Karpas-422 (cell line): ENCODE results near the gene PTTG1IP. TPM values are rescaled to one million over a fixed set of nuclear protein-coding genes. Genes with fewer than 3 reads are reported as not detected.
A peak's percentile ranks its signal among the peaks of the same experiment; 100 is the strongest.
"Not testable (repeated sequence)": the region's sequence is repeated elsewhere in the genome, so short reads cannot be mapped to it uniquely, and the experiment has no call there.

Experiments
- DNase-seq: peaks from one replicate; pipeline ENCODE4 v3.0.0-alpha.2; 2015
- H2AFZ ChIP-seq: fragments of 200-600 bp; sonication (generic); 2 replicates; pipeline ENCODE4 v1.6.1; 2014; ENCODE audit warnings: antibody characterized with exemption, low read length, mixed read lengths
- H3K27ac ChIP-seq: fragments of 200-600 bp; sonication (generic); 2 replicates; pipeline ENCODE4 v1.5.1; 2014; ENCODE audit warnings: mild to moderate bottlenecking, low read length, moderate library complexity
- H3K27me3 ChIP-seq: fragments of 200-600 bp; sonication (generic); 2 replicates; pipeline ENCODE4 v1.6.1; 2014; ENCODE audit warnings: low read length, mixed read lengths
- H3K36me3 ChIP-seq: fragments of 200-600 bp; sonication (generic); 2 replicates; pipeline ENCODE4 v1.6.1; 2014; ENCODE audit warnings: low read length, mixed read lengths; ENCODE audit not compliant: insufficient read depth
- H3K4me1 ChIP-seq: fragments of 200-600 bp; sonication (generic); 2 replicates; pipeline ENCODE4 v1.6.1; 2014; ENCODE audit warnings: mild to moderate bottlenecking, low read length, mixed read lengths
- H3K4me2 ChIP-seq: fragments of 200-600 bp; sonication (generic); 2 replicates; pipeline ENCODE4 v1.6.1; 2014; ENCODE audit warnings: low read length, low read depth, mild to moderate bottlenecking; ENCODE audit not compliant: poor library complexity, severe bottlenecking
- H3K4me3 ChIP-seq: fragments of 200-600 bp; sonication (generic); 2 replicates; pipeline ENCODE4 v1.5.1; 2014; ENCODE audit warnings: mild to moderate bottlenecking, antibody characterized with exemption, low read length, mixed read lengths
- H3K79me2 ChIP-seq: fragments of 200-600 bp; sonication (generic); 2 replicates; pipeline ENCODE4 v1.6.1; 2014; ENCODE audit warnings: mild to moderate bottlenecking, low read length, mixed read lengths
- H3K9ac ChIP-seq: fragments of 200-600 bp; sonication (generic); 2 replicates; pipeline ENCODE4 v1.6.0; 2014; ENCODE audit warnings: low read length
- H3K9me2 ChIP-seq: fragments of 200-600 bp; sonication (generic), shearing (Covaris generic); replicated peaks from 2 replicates; pipeline ENCODE4 v1.6.0; 2014; ENCODE audit warnings: mild to moderate bottlenecking, low read length, moderate library complexity; ENCODE audit not compliant: insufficient read depth
- H3K9me3 ChIP-seq: fragments of 300-700, 200-600 bp; sonication (generic); 2 replicates; pipeline ENCODE4 v1.6.1; 2014; ENCODE audit warnings: low read length, mixed read lengths
- H4K20me1 ChIP-seq: fragments of 200-600 bp; sonication (generic); 2 replicates; pipeline ENCODE4 v1.6.1; 2014; ENCODE audit warnings: mild to moderate bottlenecking, antibody characterized with exemption, low read length, low read depth; ENCODE audit not compliant: insufficient read depth
- total RNA-seq: library from RNA; depleted of rRNA; stranded (reverse); fragments of >200 nt; shearing (Covaris generic); gene quantifications from 2 replicates; pipeline ENCODE4 v1.2.3, GENCODE V29; 2014; ENCODE audit warnings: low replicate concordance

Gene PTTG1IP
- total RNA-seq, 1 experiment from 2014 or later: 44.7 TPM

DNA sequence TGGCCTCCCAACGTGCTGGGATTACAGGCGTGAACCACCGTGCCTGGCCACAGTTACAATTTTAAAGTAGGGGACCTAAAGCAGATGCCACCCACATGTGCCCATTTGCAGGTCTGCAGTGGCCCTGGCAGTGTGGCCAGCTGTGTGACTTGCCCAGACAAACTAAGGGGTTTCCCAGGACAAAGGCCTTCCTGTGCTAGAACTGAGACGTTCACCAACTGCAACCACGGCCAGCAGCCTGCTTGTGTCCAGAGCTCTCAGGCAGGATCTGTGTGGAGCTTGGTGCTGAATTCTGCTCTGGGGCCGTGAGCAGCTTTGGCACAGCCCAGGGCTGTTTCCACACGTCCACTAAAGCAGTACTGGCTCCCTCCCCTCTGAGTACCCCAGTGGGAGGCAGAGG lies 10.6 kb upstream of the PTTG1IP start:
- H3K4me3 ChIP-seq: no peak overlapping the region
- H3K9ac ChIP-seq: no peak overlapping the region
- peaks cover 23% of the 10 kb centered on the region for H3K4me1 ChIP-seq
- H3K36me3 ChIP-seq: peaks cover 3% of the 10 kb centered on the region; the same call in 1 of the 2 replicates
- H3K9me3 ChIP-seq: no peaks in the 10 kb centered on the region
- no peak overlapping the region for H3K27ac ChIP-seq
- H3K27me3 ChIP-seq: no peaks in the 10 kb centered on the region
- H4K20me1 ChIP-seq: no peaks in the 10 kb centered on the region
- no peaks in the 10 kb centered on the region for H3K9me2 ChIP-seq
- H3K79me2 ChIP-seq: no peaks in the 10 kb centered on the region
- DNase-seq: no peak
- H3K4me2 ChIP-seq: no peak overlapping the region
- no peak overlapping the region for H2AFZ ChIP-seq

DNA sequence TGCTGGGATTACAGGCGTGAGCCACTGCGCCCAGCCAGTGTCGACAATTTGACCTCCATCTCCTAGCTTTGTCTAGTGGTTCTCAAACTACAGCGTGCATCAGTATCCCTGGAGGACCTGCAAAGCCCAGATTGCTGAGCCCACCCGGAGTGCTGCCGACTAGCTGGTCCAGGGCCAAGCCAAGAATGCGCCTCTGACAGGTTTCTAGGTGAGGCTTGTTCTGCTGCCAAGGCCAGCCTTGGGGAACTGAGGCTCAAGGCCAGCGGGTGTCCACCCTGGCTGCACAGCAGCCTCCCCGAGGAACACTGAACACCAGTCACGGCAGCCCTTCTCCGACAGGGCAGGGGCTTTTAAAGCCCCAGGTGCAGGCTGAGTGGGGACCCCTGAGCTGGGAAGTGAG lies 9.8 kb upstream of the PTTG1IP start:
- H3K4me3 ChIP-seq: no peak overlapping the region
- H3K79me2 ChIP-seq: no peaks in the 10 kb centered on the region
- H2AFZ ChIP-seq: no peak overlapping the region
- DNase-seq: no peak
- no peaks in the 10 kb centered on the region for H4K20me1 ChIP-seq
- H3K4me2 ChIP-seq: no peak overlapping the region
- H3K36me3 ChIP-seq: peaks cover 3% of the 10 kb centered on the region; the same call in 1 of the 2 replicates
- no peak overlapping the region for H3K27ac ChIP-seq
- no peaks in the 10 kb centered on the region for H3K27me3 ChIP-seq
- H3K4me1 ChIP-seq: peaks cover 30% of the 10 kb centered on the region
- no peaks in the 10 kb centered on the region for H3K9me3 ChIP-seq
- H3K9me2 ChIP-seq: no peaks in the 10 kb centered on the region
- H3K9ac ChIP-seq: no peak overlapping the region

DNA sequence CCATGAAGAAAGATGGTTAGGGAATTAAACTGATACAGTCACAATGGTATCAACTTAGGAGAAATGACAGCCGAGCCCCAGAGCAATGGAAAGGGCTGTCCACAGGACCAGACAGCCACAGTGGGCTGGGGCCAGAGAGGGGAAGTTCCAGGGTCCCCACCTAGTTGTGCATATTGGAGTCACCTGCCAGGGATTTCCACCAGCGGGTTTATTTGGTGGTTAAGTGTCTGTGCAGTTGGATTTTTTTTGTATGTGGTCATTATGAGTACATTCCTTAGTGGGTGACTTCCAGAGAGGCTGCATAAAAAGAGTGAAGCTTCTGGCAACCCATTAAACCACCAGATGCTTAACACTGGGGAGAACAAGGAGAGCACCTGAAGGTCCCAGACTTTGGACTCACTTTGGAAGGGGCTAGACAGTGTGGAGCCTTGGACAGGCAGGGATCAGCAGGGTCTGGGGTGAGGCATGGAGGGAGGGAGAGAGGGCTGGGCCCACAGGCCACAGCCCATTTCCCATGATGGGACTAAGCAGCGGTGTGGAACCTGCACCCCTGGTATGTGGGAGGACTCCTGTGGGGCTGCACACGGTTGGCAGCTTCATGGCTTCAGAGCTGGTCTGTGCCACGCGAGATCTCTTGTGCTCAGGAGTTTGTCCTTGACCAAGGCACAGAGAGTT lies 7.8 kb upstream of the PTTG1IP start:
- no peaks in the 10 kb centered on the region for H3K79me2 ChIP-seq
- H3K4me1 ChIP-seq: peaks cover 33% of the 10 kb centered on the region
- H3K4me3 ChIP-seq: no peak overlapping the region
- DNase-seq: no peak
- H3K27me3 ChIP-seq: no peaks in the 10 kb centered on the region
- H3K9ac ChIP-seq: no peak overlapping the region
- H2AFZ ChIP-seq: peak overlapping the region; percentile 21; the same call in 1 of the 2 replicates
- no peaks in the 10 kb centered on the region for H3K9me3 ChIP-seq
- H4K20me1 ChIP-seq: no peaks in the 10 kb centered on the region
- no peaks in the 10 kb centered on the region for H3K9me2 ChIP-seq
- H3K36me3 ChIP-seq: 0 out of 2 replicates have a peak, but pooled peaks cover 3% of the 10 kb centered on the region
- H3K4me2 ChIP-seq: peak overlapping the region; percentile 5
- H3K27ac ChIP-seq: no peak overlapping the region

DNA sequence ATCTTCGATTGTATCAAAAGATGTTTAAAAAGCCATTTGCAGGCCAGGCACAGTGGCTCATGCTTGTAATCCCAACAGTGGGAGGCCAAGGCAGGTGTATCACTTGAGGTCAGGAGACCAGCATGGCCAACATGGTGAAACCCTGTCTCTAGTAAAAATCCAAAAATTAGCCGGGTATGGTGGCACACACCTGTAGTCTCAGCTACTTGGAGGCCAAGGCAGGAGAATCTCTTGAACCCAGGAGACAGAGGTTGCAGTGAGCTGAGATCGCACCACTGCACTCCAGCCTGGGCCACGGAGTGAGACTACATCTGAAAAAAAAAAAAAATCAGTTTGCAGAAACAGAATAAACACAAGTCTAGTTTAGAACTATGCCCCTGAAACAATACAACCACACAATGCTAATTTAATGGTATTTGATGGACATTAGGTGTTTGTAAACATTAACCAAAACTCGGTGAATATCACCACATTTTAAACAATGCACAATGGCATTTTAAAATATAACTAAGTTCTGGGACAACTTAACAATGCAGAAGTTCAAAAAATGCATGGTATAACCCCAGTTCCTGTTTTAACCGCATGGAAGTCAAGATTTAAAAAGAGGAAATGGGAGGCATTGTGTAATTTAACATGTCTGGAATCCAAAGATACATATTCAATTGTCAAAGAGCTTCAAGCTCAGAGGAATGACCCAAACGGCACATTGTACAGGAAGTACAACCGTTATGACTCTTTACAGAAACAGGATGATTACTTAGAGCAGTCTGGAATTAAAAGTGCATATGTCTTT lies 7.1 kb upstream of the PTTG1IP start:
- Histone ChIP-seq H3K27me3 (no peaks in the 10 kb centered on the region), H3K36me3 (no peaks in the 10 kb centered on the region), H3K9ac (no peak overlapping the region), H2AFZ (peak overlapping the region; percentile 21; the same call in 1 of the 2 replicates), H3K79me2 (no peaks in the 10 kb centered on the region), H3K4me3 (no peak overlapping the region), H3K9me3 (no peaks in the 10 kb centered on the region), H3K4me1 (peaks cover 35% of the 10 kb centered on the region), H4K20me1 (no peaks in the 10 kb centered on the region), H3K9me2 (no peaks in the 10 kb centered on the region), H3K27ac (no peak overlapping the region), H3K4me2 (peak overlapping the region; percentile 5)
- peak; percentile 64 for DNase-seq

DNA sequence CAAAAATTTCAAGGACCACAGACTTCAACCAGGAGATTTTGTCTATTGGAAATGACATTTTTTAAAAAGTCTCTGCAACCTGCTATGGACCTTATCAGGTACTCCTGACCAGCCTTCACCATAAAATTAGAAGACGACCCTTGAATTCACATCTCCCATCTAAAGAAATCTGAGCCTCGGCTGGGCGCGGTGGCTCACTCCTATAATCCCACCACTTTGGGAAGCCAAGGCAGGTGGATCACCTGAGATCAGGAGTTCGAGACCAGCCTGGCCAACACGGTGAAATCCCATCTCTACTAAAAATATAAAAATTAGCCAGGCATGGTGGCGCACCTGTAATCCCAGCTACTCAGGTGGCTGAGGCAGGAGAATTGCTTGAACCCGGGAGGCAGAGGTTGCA lies 5.7 kb upstream of the PTTG1IP start:
- H4K20me1 ChIP-seq, H3K27me3 ChIP-seq, DNase-seq, H3K79me2 ChIP-seq, H3K27ac ChIP-seq, H3K4me2 ChIP-seq, H3K9ac ChIP-seq, H2AFZ ChIP-seq, H3K9me2 ChIP-seq, H3K4me3 ChIP-seq, H3K36me3 ChIP-seq, H3K9me3 ChIP-seq: not testable (repeated sequence)
- peaks cover 49% of the 10 kb centered on the region for H3K4me1 ChIP-seq

DNA sequence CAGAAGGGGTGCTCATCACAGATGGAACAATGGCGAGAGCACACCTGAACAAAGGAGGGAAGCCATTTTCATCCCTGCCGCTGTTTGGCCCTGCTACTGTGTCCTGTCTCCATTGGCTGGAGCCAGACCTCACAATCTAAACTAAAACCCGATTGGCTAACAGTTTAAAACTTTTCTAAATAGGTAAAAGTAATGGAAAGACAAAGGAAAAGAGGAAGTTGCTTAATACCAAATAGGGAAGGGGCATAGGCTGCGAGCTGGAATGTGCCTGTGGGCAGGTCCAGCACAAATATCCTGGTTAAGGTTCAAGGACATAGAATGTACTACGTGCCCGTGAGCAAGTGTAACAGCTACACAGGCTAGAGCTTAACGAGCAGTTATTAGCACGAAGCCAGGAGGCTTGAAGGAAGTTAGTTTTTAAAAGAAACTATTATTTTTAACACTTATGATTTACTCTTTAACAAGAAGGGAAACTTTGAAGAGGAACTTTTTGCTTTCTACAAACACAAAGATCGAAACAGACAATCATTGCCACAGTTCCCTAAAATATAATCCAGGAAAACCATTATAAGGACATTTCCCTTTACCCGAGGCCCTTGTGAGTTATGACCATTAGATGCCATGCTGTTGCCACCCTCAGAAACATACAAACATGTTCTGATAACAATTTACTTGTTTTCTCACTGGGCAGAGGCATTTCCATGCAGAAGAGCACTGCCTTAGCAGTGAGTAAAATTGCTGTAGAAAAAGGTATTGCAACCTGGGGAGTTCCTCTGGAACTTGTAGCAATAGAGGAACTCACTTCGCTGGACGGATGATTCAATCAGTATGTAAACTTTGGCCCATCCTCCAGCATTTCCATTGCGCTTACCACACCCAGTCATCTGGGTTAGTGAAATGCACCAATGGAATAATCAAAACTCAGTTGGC lies 4.8 kb upstream of the PTTG1IP start:
- no peaks in the 10 kb centered on the region for H4K20me1 ChIP-seq
- H3K9ac ChIP-seq: no peak overlapping the region
- no peaks in the 10 kb centered on the region for H3K9me2 ChIP-seq
- no peaks in the 10 kb centered on the region for H3K27me3 ChIP-seq
- H2AFZ ChIP-seq: no peak overlapping the region
- peak; percentile 56 for DNase-seq
- H3K9me3 ChIP-seq: no peaks in the 10 kb centered on the region
- H3K36me3 ChIP-seq: no peaks in the 10 kb centered on the region
- no peak overlapping the region for H3K27ac ChIP-seq
- no peaks in the 10 kb centered on the region for H3K79me2 ChIP-seq
- H3K4me2 ChIP-seq: peak overlapping the region; percentile 27
- no peak overlapping the region for H3K4me3 ChIP-seq
- H3K4me1 ChIP-seq: peaks cover 53% of the 10 kb centered on the region

DNA sequence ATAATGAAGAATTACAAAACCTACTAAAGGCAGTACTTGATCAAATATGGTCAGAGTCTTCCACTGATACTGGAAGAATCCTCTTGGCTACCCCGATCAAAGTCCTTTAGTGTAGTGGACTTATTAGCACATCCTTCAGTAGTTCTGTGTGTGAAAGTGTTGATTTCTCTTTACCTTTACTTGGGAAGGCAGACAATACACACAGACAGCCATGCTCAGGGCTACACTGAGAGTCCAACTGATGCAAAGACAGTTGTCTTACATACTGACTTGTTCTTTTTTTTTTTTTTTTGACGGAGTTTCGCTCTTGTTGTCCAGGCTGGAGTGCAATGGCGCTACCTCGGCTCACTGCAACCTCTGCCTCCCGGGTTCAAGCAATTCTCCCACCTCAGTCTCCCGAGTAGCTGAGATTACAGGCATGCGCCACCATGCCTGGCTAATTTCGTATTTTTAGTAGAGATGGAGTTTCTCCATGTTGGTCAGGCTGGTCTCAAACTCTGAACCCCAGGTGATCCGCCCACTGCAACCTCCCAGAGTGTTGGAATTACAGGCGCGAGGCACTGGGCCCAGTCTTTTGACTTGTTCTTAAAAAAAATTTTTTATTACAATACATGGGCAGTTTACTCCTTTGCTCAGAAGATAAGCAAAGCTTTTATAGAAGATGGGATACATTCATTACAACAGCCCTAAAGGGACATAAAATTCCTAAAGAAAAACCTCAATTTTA lies 3.5 kb upstream of the PTTG1IP start:
- peak; percentile 34 for DNase-seq
- H3K27me3 ChIP-seq: no peaks in the 10 kb centered on the region

More for the DNA sequence above, 3.5 kb upstream of the PTTG1IP start:
- Histone ChIP-seq H3K4me3 (no peak overlapping the region), H4K20me1 (peaks cover 11% of the 10 kb centered on the region), H3K4me1 (peaks cover 53% of the 10 kb centered on the region), H3K36me3 (no peaks in the 10 kb centered on the region), H2AFZ (no peak overlapping the region), H3K9ac (no peak overlapping the region), H3K9me3 (no peaks in the 10 kb centered on the region), H3K9me2 (no peaks in the 10 kb centered on the region), H3K79me2 (peaks cover 12% of the 10 kb centered on the region), H3K4me2 (no peak overlapping the region), H3K27ac (no peak overlapping the region)
